ENCODE measurements around the gene IFIT1B.
"Not testable (repeated sequence)": the region's sequence is repeated elsewhere in the genome, so short reads cannot be mapped to it uniquely, and the experiment has no call there.

The IFIT1B gene

GRCh38 chr10:89409282-89409681 lies 31.4 kb downstream of the IFIT1B start:
- H3K27ac ChIP-seq (ENCODE audit: low read length); H3K9me3 ChIP-seq (ENCODE audit: insufficient read depth, low read length); H2AFZ ChIP-seq (ENCODE audit: low read depth, low read length); H3K27me3 ChIP-seq (ENCODE audit: low read depth, low read length); H3K36me3 ChIP-seq (replicated peaks; ENCODE audit: low read depth, low read length); H4K20me1 ChIP-seq (ENCODE audit: insufficient read depth, low read length); H3K4me2 ChIP-seq (ENCODE audit: low read length); H3K9ac ChIP-seq (ENCODE audit: low read length); H3K79me2 ChIP-seq (ENCODE audit: low read length); H3K4me3 ChIP-seq (ENCODE audit: low read length); H3K4me1 ChIP-seq (ENCODE audit: low read length): not testable (repeated sequence)

GRCh38 chr10:89410551-89410950 lies 32.7 kb downstream of the IFIT1B start:
- H3K27ac ChIP-seq (ENCODE audit: low read length); H3K4me1 ChIP-seq (ENCODE audit: low read length): not testable (repeated sequence)

GRCh38 chr10:89411135-89411534 lies 33.3 kb downstream of the IFIT1B start:
- H4K20me1 ChIP-seq (ENCODE audit: insufficient read depth, low read length); H2AFZ ChIP-seq (ENCODE audit: low read depth, low read length); H3K27ac ChIP-seq (ENCODE audit: low read length); H3K9ac ChIP-seq (ENCODE audit: low read length); H3K27me3 ChIP-seq (ENCODE audit: low read depth, low read length); H3K36me3 ChIP-seq (replicated peaks; ENCODE audit: low read depth, low read length); H3K9me3 ChIP-seq (ENCODE audit: insufficient read depth, low read length); H3K4me3 ChIP-seq (ENCODE audit: low read length); H3K4me2 ChIP-seq (ENCODE audit: low read length): not testable (repeated sequence)
- Histone ChIP-seq H3K79me2 (ENCODE audit: low read length) (peaks cover 22% of the 10 kb centered on the region), H3K4me1 (ENCODE audit: low read length) (peaks cover 12% of the 10 kb centered on the region)

More at GRCh38 chr10:89410551-89410950, 32.7 kb downstream of the IFIT1B start:
- not testable (repeated sequence) for H3K4me2 ChIP-seq (ENCODE audit: low read length); H3K36me3 ChIP-seq (replicated peaks; ENCODE audit: low read depth, low read length); H2AFZ ChIP-seq (ENCODE audit: low read depth, low read length); H3K4me3 ChIP-seq (ENCODE audit: low read length); H3K27me3 ChIP-seq (ENCODE audit: low read depth, low read length); H4K20me1 ChIP-seq (ENCODE audit: insufficient read depth, low read length); H3K9me3 ChIP-seq (ENCODE audit: insufficient read depth, low read length); H3K9ac ChIP-seq (ENCODE audit: low read length)
- H3K79me2 ChIP-seq (ENCODE audit: low read length) = peaks cover 16% of the 10 kb centered on the region

GRCh38 chr10:89412276-89412675 lies 34.4 kb downstream of the IFIT1B start:
- H3K36me3 ChIP-seq (replicated peaks; ENCODE audit: low read depth, low read length); H4K20me1 ChIP-seq (ENCODE audit: insufficient read depth, low read length); H3K4me3 ChIP-seq (ENCODE audit: low read length); H3K9ac ChIP-seq (ENCODE audit: low read length); H3K4me2 ChIP-seq (ENCODE audit: low read length); H3K9me3 ChIP-seq (ENCODE audit: insufficient read depth, low read length); H3K27ac ChIP-seq (ENCODE audit: low read length); H3K27me3 ChIP-seq (ENCODE audit: low read depth, low read length); H2AFZ ChIP-seq (ENCODE audit: low read depth, low read length): not testable (repeated sequence)
- H3K4me1 ChIP-seq (ENCODE audit: low read length) = peaks cover 16% of the 10 kb centered on the region
- H3K79me2 ChIP-seq (ENCODE audit: low read length) = peaks cover 31% of the 10 kb centered on the region

- H4K20me1 ChIP-seq (ENCODE audit: insufficient read depth, low read length) = 0 out of 2 replicates have a peak, but pooled peaks cover 3% of the 10 kb centered on the region
- H3K27me3 ChIP-seq (ENCODE audit: low read depth, low read length) = no peaks in the 10 kb centered on the region
- peaks cover 16% of the 10 kb centered on the region for H3K4me1 ChIP-seq (ENCODE audit: low read length)
- H3K9ac ChIP-seq (ENCODE audit: low read length) = peak overlapping the region; percentile 92
- TF ChIP-seq EZH2phosphoT487 (IDR thresholded peaks at IDR 0.05; ENCODE audit: low read depth) (no peak), CTCF (IDR thresholded peaks at IDR 0.05; ENCODE audit: low read depth, low read length) (no peak)
- H3K9me3 ChIP-seq (ENCODE audit: insufficient read depth, low read length) = no peaks in the 10 kb centered on the region
- peaks cover 14% of the 10 kb centered on the region for H3K36me3 ChIP-seq (replicated peaks; ENCODE audit: low read depth, low read length)
- no peak overlapping the region for H2AFZ ChIP-seq (ENCODE audit: low read depth, low read length)
- H3K4me2 ChIP-seq (ENCODE audit: low read length) = peak overlapping the region; percentile 91
- H3K79me2 ChIP-seq (ENCODE audit: low read length) = peaks cover 43% of the 10 kb centered on the region
- H3K27ac ChIP-seq (ENCODE audit: low read length) = no peak overlapping the region
- H3K4me3 ChIP-seq (ENCODE audit: low read length) = peak overlapping the region; percentile 87
Observed at GRCh38 chr10:89413398-89413912, 35.6 kb downstream of the IFIT1B start.

- Histone ChIP-seq H3K9me3 (ENCODE audit: insufficient read depth, low read length) (no peaks in the 10 kb centered on the region), H3K9ac (ENCODE audit: low read length) (peak within 1 kb of the TSS; percentile 92), H3K27me3 (ENCODE audit: low read depth, low read length) (no peaks in the 10 kb centered on the region), H3K4me1 (ENCODE audit: low read length) (peaks cover 16% of the 10 kb centered on the region), H3K36me3 (replicated peaks; ENCODE audit: low read depth, low read length) (peaks cover 14% of the 10 kb centered on the region), H3K27ac (ENCODE audit: low read length) (peak within 1 kb of the TSS; percentile 75), H3K79me2 (ENCODE audit: low read length) (peaks cover 50% of the 10 kb centered on the region), H2AFZ (ENCODE audit: low read depth, low read length) (peak within 1 kb of the TSS; percentile 69), H4K20me1 (ENCODE audit: insufficient read depth, low read length) (0 out of 2 replicates have a peak, but pooled peaks cover 3% of the 10 kb centered on the region), H3K4me3 (ENCODE audit: low read length) (peak within 1 kb of the TSS; percentile 87), H3K4me2 (ENCODE audit: low read length) (peak within 1 kb of the TSS; percentile 91)
- TF ChIP-seq EZH2phosphoT487 (IDR thresholded peaks at IDR 0.05; ENCODE audit: low read depth) (no peak), CTCF (IDR thresholded peaks at IDR 0.05; ENCODE audit: low read depth, low read length) (no peak)
Observed at GRCh38 chr10:89414146-89414878, 36.5 kb downstream of the IFIT1B start, which contains the start of gene IFIT5. Gene IFIT5, plus strand, starts transcription at chr10:89414568. Its CDS starts 231 bp downstream, at chr10:89414799.
